HG03196 (cell line): ENCODE results near the gene CDH5.

Experiments used
- ATAC-seq: cut with Tn5 transposase; IDR thresholded peaks from one replicate; pipeline ENCODE4 v1.9.1; 2021; ENCODE audit not compliant: unreplicated experiment

Gene CDH5

GRCh38 chr16:66390346-66391108 lies 24.0 kb downstream of the CDH5 start:
- no peak for ATAC-seq

DNA sequence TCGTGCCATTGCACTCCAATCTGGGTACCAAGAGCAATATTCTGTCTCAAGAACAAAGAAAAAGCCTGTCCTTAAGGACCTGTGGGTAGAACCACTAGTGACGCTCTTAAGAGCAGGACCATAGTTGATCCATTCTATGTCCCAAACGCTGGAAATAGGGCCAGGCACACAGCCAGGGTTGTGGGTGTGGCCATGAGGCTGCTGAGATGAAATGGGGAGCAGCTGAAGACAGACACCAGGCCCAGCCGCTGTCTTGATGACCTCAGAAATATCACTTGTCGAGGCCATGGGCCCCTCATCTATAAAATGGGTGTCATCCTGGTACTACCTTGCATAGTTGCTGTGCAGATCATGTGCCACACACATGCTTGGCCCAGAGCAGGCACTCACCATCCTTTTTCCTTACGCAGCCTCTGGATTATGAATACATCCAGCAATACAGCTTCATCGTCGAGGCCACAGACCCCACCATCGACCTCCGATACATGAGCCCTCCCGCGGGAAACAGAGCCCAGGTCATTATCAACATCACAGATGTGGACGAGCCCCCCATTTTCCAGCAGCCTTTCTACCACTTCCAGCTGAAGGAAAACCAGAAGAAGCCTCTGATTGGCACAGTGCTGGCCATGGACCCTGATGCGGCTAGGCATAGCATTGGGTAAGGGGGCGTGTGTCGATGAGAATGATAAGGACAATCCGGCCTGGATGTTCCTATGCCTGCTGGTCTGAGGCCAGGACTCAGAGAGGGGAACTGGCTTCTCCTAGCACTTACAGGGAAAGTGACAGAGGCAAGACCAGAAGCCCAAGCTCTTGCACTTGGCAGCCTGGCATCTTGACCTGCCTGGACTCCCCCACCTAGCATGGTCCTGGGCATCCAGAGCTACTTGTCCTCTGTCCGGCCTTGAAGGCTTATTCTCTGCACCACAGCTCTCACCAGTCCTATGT lies 25.5 kb downstream of the CDH5 start:
- ATAC-seq = no peak

DNA sequence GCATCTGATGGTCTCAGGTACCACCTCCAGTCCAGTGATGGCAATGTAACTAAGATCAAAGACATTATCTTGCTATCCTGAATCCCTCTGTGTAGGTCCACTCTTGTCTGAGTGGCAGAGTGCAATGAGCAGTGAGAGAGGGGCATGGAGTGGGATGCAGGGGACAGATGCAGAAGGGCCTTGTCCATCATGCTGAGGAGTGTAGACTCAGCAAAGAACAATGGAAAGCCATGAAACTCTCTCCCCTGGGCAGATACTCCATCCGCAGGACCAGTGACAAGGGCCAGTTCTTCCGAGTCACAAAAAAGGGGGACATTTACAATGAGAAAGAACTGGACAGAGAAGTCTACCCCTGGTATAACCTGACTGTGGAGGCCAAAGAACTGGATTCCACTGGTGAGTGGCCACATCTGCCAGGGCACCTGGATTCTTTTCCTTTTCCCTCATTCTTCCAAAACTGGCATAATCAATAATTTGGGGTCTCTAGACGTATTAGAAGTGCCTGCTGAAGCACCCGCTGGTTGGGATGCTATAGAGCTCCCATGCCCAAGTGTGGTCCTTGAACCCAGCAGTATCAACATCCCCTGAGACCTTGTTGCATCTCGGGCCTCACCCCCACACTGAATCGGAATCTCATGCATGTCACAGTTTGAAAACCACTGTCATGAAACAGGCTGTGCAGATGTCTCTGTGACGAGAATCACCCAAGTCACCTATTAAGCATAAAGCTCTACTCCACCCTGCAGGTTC lies 29.5 kb downstream of the CDH5 start:
- ATAC-seq = no peak

DNA sequence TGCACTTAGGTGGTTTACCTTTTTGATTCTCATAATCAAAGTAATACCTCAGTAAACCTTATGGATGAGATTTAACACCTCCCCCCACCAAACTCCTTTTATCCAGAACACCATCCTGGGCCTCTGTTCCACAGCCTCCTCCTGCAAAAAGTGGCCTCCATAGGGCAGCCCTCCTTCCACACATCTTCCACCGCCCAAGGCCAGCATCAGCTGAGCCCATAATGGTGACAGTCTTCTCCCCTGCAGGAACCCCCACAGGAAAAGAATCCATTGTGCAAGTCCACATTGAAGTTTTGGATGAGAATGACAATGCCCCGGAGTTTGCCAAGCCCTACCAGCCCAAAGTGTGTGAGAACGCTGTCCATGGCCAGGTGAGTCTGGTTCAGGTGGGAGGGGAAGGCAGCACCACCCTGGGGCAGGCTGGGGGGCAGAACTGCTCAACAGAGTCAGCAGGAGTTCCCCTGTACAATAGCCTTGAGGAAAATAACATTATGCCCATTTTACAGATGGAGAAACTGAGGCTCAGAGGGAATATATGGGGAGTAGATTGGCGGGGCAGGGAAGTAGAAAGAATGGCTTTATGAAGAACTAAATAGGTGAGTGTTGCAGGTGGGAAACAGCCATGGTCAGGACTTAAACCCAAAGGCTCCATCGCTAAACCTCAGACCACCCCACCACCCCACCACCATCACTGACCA lies 31.4 kb downstream of the CDH5 start:
- no peak for ATAC-seq

DNA sequence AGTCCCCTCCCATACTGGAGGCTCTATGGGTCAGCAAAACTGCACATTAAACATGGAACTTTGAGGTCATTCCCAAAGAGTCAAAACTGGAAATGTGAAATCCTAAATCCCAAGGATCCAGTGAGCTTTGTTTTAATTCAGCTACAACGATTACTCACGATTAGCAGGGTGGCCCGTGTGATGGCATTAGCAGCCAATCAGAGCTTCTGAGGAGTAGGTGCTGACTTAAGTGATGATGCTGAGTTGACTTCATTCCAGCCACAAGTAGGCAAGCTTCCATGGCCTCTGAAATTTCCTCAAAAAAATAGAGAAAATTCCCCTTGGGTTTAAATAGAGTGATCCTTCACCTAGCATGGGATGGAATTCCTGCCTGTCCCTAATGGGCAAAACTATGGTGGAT lies 32.5 kb downstream of the CDH5 start:
- ATAC-seq = no peak

DNA sequence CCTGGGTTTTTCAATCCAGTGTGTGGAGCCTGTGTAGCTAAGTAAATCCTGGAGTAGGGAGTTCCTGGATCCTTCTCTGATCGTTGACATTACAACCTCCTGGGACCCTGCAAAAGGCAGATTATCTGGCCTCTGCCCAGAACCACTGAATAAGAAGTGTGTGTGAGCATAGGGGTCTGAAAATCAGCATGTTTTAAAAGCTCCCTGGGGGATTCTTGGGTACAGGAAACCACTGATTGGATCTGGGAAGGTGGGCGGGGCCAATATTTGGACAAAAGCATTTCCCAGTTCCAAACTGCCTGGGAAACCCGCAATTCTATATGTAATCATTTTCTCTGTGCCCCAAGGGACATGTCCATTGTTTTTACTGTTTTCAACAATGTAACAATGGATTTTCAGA lies 33.4 kb downstream of the CDH5 start:
- ATAC-seq = no peak

GRCh38 chr16:66400503-66401380 lies 34.3 kb downstream of the CDH5 start:
- no peak for ATAC-seq

GRCh38 chr16:66401610-66402009 lies 35.1 kb downstream of the CDH5 start:
- ATAC-seq = no peak

GRCh38 chr16:66402166-66402565 lies 35.7 kb downstream of the CDH5 start:
- no peak for ATAC-seq

DNA sequence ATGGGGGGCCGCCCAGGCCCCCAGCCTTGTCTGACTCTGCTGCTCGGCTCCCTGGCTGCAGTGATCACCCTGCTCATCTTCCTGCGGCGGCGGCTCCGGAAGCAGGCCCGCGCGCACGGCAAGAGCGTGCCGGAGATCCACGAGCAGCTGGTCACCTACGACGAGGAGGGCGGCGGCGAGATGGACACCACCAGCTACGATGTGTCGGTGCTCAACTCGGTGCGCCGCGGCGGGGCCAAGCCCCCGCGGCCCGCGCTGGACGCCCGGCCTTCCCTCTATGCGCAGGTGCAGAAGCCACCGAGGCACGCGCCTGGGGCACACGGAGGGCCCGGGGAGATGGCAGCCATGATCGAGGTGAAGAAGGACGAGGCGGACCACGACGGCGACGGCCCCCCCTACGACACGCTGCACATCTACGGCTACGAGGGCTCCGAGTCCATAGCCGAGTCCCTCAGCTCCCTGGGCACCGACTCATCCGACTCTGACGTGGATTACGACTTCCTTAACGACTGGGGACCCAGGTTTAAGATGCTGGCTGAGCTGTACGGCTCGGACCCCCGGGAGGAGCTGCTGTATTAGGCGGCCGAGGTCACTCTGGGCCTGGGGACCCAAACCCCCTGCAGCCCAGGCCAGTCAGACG lies 36.2 kb downstream of the CDH5 start:
- no peak for ATAC-seq

DNA sequence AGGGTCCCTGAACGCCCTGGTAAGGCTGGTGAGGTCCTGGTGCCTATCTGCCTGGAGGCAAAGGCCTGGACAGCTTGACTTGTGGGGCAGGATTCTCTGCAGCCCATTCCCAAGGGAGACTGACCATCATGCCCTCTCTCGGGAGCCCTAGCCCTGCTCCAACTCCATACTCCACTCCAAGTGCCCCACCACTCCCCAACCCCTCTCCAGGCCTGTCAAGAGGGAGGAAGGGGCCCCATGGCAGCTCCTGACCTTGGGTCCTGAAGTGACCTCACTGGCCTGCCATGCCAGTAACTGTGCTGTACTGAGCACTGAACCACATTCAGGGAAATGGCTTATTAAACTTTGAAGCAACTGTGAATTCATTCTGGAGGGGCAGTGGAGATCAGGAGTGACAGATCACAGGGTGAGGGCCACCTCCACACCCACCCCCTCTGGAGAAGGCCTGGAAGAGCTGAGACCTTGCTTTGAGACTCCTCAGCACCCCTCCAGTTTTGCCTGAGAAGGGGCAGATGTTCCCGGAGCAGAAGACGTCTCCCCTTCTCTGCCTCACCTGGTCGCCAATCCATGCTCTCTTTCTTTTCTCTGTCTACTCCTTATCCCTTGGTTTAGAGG lies 37.1 kb downstream of the CDH5 start:
- no peak for ATAC-seq

DNA sequence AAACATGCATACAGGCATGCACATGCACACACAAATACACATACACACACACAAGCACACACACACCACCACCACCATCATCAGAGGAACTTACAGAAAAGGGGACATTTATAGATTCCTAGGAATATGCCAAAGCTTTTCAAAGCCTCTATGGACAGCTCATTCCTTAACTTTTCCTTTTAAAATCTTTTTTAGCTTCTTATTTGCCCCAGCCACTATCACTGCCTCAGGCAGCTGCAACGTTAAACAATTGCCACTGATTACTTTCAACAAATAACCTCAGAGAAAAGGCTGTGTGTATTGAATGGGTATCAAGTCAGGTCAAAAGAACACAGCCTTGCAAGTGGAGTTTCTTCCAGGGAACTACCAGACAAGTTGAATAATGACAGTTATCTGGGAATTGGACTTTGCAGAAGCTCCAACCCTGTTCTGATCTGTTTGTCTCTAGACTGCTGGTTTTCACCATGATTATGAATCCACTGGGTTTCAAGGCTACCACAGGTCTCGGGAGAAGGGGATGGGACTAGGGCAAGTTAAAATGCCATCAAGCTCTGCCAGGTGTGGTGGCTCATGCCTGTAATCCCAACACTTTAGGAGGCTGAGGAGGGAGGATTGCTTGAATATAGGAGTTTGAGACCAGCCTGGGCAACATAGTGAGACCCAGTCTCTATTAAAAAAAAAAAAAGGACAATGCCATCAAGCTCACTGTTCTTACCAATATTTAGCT lies 38.7 kb downstream of the CDH5 start:
- no peak for ATAC-seq

GRCh38 chr16:66406534-66407221 lies 40.2 kb downstream of the CDH5 start:
- peak; percentile 76 for ATAC-seq

GRCh38 chr16:66408163-66409048 lies 41.9 kb downstream of the CDH5 start:
- ATAC-seq = no peak

GRCh38 chr16:66409156-66409555 lies 42.7 kb downstream of the CDH5 start:
- ATAC-seq = no peak

- ATAC-seq = no peak
These were observed 45.7 kb downstream of the CDH5 start for GRCh38 chr16:66412182-66412581.

DNA sequence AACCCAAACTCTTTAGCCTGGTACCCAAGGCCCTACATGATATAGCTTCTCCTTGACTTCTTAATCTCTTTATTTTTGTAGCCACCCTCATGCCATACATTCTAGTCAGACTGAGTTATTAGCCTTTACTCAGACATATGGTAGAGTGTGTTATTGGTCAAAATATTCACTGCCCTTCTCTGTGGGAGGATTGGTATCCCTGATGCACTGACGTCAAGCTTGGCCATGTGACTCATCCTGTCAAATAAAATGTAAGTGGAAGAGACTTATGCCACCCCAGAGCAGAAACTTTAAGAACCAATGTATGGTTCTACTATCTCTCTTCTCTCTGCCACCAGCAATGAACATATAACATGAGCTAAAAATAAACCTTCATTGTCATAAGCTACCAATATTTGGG lies 48.4 kb downstream of the CDH5 start:
- no peak for ATAC-seq
